HT-29 (cell line): ENCODE results near the gene REXO1. TPM values are rescaled to one million over a fixed set of nuclear protein-coding genes. Genes with fewer than 3 reads are reported as not detected.
A peak's percentile ranks its signal among the peaks of the same experiment; 100 is the strongest.
"Not testable (repeated sequence)": the region's sequence is repeated elsewhere in the genome, so short reads cannot be mapped to it uniquely, and the experiment has no call there.

Experiments used
- DNase-seq: peaks from one replicate; pipeline ENCODE4 v3.0.0-alpha.2; 2015; ENCODE audit warnings: low spot score
- total RNA-seq: library from RNA; depleted of rRNA; stranded (reverse); fragments of >200 nt; shearing (Covaris generic); gene quantifications from 2 replicates; pipeline ENCODE4 v1.2.3, GENCODE V29; 2014; rRNA removed

REXO1 gene
- total RNA-seq, result 19.1 and 26.1 TPM in 2 replicates

GRCh38 chr19:1848399-1849131 is at the start of gene REXO1:
Gene REXO1 (minus strand): TSS chr19:1848483. CDS start chr19:1848358, 125 bp downstream.
- peak; percentile 92 for DNase-seq

- DNase-seq, result no peak
Observed at GRCh38 chr19:1896508-1896907, 48.2 kb upstream of the REXO1 start.

DNA sequence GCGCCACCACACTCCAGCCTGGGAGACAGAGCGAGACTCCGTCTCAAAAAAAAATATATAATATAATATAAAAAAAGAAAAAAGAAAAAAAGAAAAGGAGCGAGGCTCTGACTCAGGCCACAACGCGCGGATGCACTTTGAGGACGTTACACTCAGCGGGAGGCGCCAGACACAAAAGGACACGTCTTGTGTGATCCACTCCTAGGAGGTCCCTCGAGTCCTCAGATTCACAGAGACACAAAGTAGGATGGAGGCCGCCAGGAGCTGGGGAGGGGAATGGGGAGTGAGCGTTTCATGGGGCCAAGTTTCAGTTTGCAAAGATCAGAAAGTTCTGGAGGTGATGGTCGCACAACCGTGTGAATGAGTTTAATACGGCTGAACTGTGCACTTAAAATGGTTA is 45.5 kb upstream of the REXO1 start:
- no peak for DNase-seq

GRCh38 chr19:1889907-1890306 is 41.6 kb upstream of the REXO1 start:
- no peak for DNase-seq

DNA sequence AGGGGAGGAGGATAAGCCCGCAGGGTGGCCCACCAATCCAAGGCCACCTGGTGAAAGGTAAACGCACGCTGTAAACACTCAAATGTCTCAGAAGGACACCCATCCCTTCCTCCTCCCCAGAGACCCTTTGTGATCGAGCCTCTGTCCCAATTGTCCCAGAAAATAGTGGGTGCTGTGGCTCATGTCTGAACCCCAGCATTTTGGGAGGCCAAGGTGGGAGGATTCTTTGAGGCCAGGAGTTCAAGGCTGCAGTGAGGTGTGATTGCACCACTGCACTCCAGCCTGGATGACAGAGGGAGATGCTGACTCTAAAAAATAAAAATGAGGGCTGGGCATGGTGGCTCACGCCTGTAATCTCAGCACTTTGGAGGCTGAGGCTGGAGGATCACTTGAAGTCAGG is 40.1 kb upstream of the REXO1 start:
- no peak for DNase-seq

GRCh38 chr19:1886360-1886759 is 38.1 kb upstream of the REXO1 start:
- DNase-seq, result not testable (repeated sequence)

GRCh38 chr19:1885398-1886119 is 37.3 kb upstream of the REXO1 start, which contains the start of gene ABHD17A:
Gene ABHD17A (minus strand): TSS chr19:1885496. CDS start chr19:1881566, 3,930 bp downstream.
- DNase-seq, result peak; percentile 89

DNA sequence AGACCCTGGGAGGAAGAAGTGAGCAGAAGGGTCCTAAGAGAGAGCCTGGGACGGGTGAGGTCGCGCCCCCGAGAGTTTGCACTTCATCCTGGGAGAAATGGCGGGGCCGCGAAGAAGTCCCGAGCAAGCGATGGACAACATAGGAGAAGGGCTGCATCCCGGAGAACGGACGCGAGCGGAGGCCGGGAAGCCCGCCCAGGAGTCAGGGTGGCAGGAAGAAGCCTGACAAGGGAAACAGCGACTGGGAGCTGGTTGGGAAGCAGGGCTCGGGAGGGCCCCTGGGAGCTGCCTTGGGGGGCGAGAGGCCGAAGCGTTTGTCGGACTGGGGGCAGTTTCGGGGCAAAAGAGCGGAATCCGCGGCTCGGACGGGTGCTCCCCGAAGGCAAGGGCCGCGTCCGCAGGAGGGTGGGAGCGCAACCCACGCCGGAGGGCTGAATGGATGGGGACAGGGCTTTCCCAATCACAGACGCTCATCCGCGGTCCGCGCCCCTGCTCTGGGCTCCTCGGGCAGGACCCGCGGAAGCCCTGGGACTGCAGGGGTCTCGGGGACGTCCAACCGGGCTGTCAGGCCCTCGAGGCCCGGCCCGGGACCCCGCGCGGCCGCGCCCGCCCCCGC is 36.5 kb upstream of the REXO1 start:
- peak; percentile 17 for DNase-seq

- DNase-seq, result peak; percentile 7
Observed at GRCh38 chr19:1884291-1884718, 36.0 kb upstream of the REXO1 start.

GRCh38 chr19:1883784-1884183 is 35.5 kb upstream of the REXO1 start:
- DNase-seq, result no peak

DNA sequence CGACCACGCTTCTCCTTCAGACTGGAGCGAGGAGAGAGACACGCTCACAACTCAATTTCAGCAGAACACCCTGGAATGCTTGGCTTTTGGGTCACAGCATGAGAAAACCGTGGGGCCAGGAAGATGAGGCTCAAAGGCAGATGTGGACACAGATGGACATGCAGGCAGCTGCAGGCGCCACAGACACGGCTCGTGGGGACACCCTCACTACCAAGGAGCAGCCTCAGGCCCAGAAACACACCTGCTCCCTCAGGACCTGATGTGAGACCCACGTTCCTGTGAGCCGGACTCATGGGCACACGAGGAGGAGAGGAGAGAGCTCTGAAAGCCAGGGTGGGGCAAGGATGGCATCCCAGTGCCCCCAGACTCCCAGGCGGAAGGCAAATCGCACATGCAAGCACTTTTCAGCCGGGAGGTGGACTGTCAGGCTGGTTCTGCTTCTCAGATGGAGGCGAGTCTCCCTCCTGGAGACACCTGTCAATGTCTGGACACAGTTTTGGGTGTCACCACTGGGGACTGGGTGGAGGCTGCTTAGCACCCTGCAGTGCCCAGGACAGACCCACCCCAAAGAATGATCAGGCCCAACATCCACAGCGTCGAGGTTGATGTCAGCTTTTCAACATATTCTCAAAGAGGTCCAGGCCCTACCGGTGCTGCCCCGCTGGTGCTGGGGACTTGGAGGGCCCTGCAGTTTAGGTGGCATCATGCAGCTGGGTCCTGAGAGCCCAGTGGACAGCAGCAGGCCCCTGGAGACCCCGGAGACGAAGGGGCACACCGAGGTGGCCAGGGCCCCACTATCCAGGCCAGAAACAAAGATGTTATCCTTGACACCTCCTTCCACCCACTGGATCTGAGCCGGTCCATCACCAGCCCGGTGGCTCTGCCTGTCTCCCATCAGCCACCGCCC is 34.8 kb upstream of the REXO1 start:
- no peak for DNase-seq

DNA sequence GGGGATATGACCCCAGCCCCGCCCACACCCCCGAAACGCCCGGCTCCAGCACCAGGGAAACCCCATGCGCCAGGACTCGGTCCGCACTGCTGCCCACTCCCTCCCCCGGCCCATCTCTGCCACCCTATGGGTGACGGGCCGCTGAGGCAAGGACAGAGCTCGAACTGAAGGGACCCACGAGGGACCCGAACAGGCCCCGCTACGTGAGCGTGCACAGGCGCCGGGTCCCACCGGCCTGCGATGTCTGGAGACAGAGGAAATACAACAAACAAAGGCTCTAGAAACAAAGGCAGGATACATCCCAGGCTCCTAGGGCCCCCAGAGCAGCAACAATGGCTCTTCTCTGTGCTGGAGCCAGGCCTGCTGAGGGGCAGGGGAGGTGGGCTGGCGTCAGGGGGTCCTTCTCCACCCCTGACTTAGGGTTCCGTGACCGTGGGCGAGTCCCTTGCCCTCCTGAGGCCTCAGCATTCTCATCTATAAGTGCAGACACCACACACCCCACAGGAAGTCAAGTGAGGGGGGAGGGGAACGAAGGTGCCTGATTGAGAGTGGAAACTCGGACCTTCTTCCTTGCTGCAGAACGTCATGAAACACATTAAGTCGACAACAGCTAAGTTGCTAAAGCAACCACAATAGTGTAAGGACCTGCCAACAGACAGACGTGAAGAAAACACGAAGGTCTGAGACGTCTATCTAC is 34.0 kb upstream of the REXO1 start:
- no peak for DNase-seq

- DNase-seq, result not testable (repeated sequence)
Observed at GRCh38 chr19:1881393-1882088, 33.3 kb upstream of the REXO1 start.

DNA sequence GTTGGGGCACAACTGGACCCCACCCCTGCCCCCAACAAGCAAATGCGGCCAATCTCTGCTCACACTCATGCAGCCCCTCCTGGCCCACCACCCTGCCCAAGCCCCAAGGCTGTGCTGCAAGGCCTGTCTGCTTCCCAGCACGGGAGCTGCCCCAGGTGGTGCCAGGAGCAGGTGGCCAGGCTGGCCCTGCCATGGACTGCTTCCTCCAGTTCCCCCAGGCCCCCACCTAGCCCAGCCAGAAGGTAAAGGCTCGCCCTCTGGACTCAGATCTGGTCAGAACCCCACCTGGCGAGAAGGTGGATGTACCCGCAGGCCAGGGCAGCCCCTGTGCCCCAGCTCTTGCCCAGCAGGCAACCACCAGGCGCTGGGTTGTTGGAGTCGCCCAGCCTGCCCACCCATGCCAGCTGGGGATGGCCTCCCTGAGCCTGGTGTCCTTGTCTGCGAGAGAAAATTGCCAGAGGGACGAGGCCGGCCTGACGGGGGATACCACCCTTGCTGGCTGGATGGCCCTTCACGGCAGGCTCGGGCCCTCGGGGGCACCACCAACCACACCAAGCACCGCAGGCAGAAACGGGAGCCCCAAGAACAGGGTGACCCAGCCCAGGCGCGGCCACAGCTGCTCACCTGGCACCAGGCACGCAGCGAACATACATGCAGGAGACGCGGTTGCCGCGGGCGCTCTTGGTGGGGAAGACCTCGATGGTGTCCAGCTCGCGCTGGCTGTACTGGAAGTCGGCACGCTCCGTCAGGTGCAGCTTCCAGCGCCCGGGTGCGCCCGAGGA is 32.5 kb upstream of the REXO1 start:
- DNase-seq, result no peak

- DNase-seq, result not testable (repeated sequence)
Observed at GRCh38 chr19:1879982-1880381, 31.7 kb upstream of the REXO1 start.

DNA sequence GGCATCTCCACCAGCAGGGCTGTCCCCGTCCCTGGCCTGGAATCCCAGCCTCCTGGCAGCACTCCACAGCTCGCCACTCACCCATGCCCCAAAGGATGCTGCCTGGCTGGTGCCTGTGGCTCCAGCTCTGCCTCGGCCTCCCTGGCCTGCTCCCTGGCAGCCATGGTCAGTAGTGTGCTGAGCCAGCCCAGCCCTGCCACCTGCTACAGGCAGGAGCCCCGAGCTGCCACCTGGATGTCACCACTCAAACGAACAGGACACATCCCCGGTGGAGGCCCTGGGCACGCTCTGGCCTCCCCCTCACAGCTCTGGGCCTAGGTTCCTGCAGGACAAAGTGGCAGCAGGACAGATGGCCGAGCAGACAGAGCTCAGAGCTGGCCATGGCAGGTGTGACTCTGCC is 30.3 kb upstream of the REXO1 start:
- DNase-seq, result not testable (repeated sequence)

DNA sequence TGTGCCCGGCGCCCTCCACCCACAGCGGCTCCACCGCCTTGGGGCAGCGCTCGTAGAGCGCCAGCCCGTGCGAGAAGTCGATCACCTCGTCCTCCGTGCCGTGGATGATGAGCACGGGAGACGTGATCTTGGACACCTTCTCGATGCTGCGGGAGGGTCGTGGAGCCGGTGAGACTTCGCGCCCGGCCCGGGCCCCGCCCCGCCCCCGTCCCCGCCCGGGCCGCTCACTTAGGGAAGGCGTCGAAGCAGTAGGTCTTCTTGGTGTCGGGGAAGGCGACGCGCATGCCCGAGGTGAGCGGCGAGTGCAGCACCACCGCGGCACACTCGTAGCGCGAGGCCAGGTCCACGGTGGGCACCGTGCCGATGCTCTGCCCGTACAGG is 29.0 kb upstream of the REXO1 start:
- DNase-seq, result not testable (repeated sequence)

DNA sequence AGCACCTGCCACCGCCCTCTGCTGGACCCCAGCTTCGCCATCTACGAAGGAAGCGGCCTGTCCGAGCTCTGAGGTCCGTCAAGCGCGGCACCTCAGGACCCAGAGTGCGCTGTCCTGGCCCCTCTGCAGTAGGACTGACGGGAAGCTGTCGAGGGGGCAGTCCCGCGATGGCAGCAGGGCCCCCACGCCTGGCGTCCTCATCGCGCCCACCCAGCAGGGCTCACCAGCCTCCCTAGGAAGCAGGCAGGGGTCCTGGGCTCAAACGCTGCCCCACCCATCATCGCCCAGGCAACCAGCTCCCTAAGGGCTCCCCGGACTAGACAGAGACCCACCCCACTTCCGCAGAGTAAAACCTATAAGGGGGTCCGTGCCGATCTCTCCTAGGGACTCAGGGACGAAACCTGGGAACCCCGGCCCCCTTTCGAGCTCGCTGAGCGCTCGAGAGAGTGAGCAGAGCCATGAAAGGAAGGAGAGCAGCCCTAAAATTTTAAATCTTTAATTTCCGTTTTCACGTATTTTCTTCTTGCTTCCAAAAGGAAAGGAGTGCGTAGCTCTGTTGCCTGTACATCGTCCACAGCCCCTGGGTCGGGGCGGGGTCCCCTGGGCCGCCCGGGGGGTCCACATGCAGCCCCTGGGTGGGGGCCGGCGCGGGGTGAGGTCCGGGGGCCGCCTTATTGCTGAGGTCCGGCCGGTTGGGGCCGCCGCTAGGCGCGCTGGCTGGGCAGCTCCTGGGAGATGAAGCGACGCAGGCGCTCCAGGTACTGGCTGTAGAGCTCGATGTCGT is 28.4 kb upstream of the REXO1 start:
- DNase-seq, result not testable (repeated sequence)
